ENCODE data around the gene STAC2. TPM values are rescaled to one million over a fixed set of nuclear protein-coding genes. Genes with fewer than 3 reads are reported as not detected.

The STAC2 gene
- total and polyA plus RNA-seq, 2 donors (not counting 1 experiment from before 2014, with no cell fraction given), result not detected

DNA sequence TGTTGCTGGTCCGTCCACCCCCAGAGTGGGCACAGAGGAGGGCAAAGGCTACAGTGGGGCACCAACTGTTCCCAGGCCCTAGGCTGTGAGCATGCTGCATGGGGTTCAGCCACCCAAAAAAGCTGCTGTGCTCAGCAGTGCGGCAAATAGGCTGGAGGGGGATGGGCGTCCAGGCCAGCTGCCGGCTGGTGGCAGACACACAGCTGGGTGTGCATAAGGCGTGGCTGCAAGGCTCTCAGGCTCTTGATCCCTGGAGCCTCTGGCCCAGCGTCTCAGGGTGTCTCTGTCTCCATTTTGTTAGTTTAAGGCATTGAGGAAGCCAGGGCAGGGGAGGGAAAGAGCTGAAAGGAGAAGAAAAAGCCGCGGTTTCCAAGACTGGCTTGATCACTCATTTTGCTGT lies 16.9 kb downstream of the STAC2 start:
- intact Hi-C loops (cut with micrococcal nuclease), result loop anchor here (1.0 to 10.0 kb wide), 2 partner anchors 9 to 196 kb away; partner anchors contain the start of genes FBXL20 and RPL19
- Histone ChIP-seq H3K4me2 (replicated peaks; ENCODE audit: low read depth, low read length, poor library complexity, severe bottlenecking) (peak overlapping the region; percentile 96), H3K79me2 (ENCODE audit: control insufficient read depth, insufficient read depth, low read length) (no peaks in the 10 kb centered on the region), H3K4me3 (ENCODE audit: control extremely low read depth in 1 of 5, extremely low read depth in 1 of 5, insufficient read depth in 1 of 5, low read depth in 2 of 5, low read length in 4 of 5) (peak overlapping the region in 1 of 5 experiments; percentile 50), H4K20me1 (ENCODE audit: control insufficient read depth, insufficient read depth, low read length, poor library complexity, severe bottlenecking) (peaks cover 6% of the 10 kb centered on the region), H3K9me3 (ENCODE audit: control extremely low read depth in 1 of 3, control insufficient read depth in 2 of 3, insufficient read depth in 1 of 3, low read length in 2 of 3) (peaks cover 0 to 3% (median 0%) of the 10 kb centered on the region in 3 donors), H3K36me3 (replicated peaks in 1 of 2; ENCODE audit: control extremely low read depth in 1 of 2, control insufficient read depth in 1 of 2, extremely low read depth in 1 of 2, insufficient read depth in 2 of 2, low read length in 1 of 2) (peaks cover 2 to 13% of the 10 kb centered on the region in 2 experiments), H3K4me1 (ENCODE audit: control insufficient read depth in 2 of 2, insufficient read depth in 2 of 2, low read length in 2 of 2) (peaks cover 32 to 39% of the 10 kb centered on the region in 2 donors), H3K27ac (ENCODE audit: low read length in 2 of 2) (no peak overlapping the region), H3K27me3 (replicated peaks in 1 of 4; ENCODE audit: control extremely low read depth in 1 of 4, control insufficient read depth in 3 of 4, insufficient read depth in 4 of 4, low read length in 3 of 4) (peaks cover 0 to 12% (median 3%) of the 10 kb centered on the region in 4 experiments), H2AFZ (ENCODE audit: insufficient read depth, low read depth, low read length, poor library complexity, severe bottlenecking) (peak overlapping the region; percentile 76), H3K9ac (ENCODE audit: low read length) (peak overlapping the region; percentile 59)
- H3K27ac Mint-ChIP-seq, result peak overlapping the region; percentile 68
- ChIA-PET POLR2A (interaction anchor here (0.6 to 1.8 kb wide), 8 partner anchors 9 to 344 kb away, joined by 3 to 11 read pairs (median 4); partner anchors contain the start of genes CDK12 and RPL19), CTCF (interaction anchor here (0.5 to 18.9 kb wide), 10 partner anchors 9 to 527 kb away, joined by 3 to 707 read pairs (median 4); partner anchors contain the start of genes CDK12, MED1 and RPL19)
- ATAC-seq (ENCODE audit: low read depth) (peak; percentile 82), DNase-seq (peak; percentile 87)
- no peaks in the 10 kb centered on the region for H3K27me3 Mint-ChIP-seq
- TF ChIP-seq, protein P1, sequence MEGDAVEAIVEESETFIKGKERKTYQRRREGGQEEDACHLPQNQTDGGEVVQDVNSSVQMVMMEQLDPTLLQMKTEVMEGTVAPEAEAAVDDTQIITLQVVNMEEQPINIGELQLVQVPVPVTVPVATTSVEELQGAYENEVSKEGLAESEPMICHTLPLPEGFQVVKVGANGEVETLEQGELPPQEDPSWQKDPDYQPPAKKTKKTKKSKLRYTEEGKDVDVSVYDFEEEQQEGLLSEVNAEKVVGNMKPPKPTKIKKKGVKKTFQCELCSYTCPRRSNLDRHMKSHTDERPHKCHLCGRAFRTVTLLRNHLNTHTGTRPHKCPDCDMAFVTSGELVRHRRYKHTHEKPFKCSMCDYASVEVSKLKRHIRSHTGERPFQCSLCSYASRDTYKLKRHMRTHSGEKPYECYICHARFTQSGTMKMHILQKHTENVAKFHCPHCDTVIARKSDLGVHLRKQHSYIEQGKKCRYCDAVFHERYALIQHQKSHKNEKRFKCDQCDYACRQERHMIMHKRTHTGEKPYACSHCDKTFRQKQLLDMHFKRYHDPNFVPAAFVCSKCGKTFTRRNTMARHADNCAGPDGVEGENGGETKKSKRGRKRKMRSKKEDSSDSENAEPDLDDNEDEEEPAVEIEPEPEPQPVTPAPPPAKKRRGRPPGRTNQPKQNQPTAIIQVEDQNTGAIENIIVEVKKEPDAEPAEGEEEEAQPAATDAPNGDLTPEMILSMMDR (IDR thresholded peaks at IDR 0.05), result no peak
- TF ChIP-seq EZH2 (IDR thresholded peaks at IDR 0.05; ENCODE audit: borderline replicate concordance, insufficient read depth, low read depth, low read length, poor library complexity, severe bottlenecking), result no peak
- peak overlapping the region; percentile 77 for H3K4me3 Mint-ChIP-seq
- 11% methylated on average over 6 of the region's 8 CpGs for WGBS (ENCODE audit: insufficient coverage)
- H3K4me1 Mint-ChIP-seq, result peaks cover 34% of the 10 kb centered on the region
- H3K9me3 Mint-ChIP-seq (ENCODE audit: insufficient read depth), result no peaks in the 10 kb centered on the region

DNA sequence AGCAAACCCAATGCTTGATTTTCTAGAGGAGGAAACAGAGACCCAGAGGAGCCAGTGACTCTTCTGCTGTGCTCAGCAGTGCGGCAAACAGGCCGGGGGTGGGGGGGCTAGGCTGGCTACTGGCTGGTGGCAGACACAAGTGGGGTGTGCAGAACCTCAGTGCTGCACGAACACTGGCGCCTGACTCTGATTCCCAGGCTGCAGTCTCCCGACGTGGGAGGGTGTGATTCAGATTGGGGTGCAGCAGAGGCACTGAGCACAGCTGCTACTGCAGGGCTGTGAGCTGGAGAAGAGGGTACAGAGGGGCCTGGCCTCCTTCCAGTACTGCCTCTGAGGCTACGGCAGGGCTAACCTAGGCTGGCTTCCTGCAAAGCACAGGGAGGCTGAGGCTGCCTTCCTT lies 17.6 kb downstream of the STAC2 start:
- no peak overlapping the region for H3K9ac ChIP-seq (ENCODE audit: low read length)
- Mint-ChIP-seq H3K4me1 (peaks cover 36% of the 10 kb centered on the region), H3K4me3 (peak overlapping the region; percentile 77), H3K9me3 (ENCODE audit: insufficient read depth) (no peaks in the 10 kb centered on the region), H3K27ac (peak overlapping the region; percentile 68), H3K27me3 (no peaks in the 10 kb centered on the region)
- WGBS (ENCODE audit: insufficient coverage), result 10% methylated on average over 7 of the region's 7 CpGs
- H3K9me3 ChIP-seq (ENCODE audit: control extremely low read depth in 1 of 3, control insufficient read depth in 2 of 3, insufficient read depth in 1 of 3, low read length in 2 of 3), result peaks cover 0 to 3% (median 0%) of the 10 kb centered on the region in 3 donors
- H3K79me2 ChIP-seq (ENCODE audit: control insufficient read depth, insufficient read depth, low read length), result no peaks in the 10 kb centered on the region
- peak overlapping the region; percentile 46 for H2AFZ ChIP-seq (ENCODE audit: insufficient read depth, low read depth, low read length, poor library complexity, severe bottlenecking)
- H3K36me3 ChIP-seq (replicated peaks in 1 of 2; ENCODE audit: control extremely low read depth in 1 of 2, control insufficient read depth in 1 of 2, extremely low read depth in 1 of 2, insufficient read depth in 2 of 2, low read length in 1 of 2), result peaks cover 2 to 20% of the 10 kb centered on the region in 2 experiments
- no peak for TF ChIP-seq EZH2 (IDR thresholded peaks at IDR 0.05; ENCODE audit: borderline replicate concordance, insufficient read depth, low read depth, low read length, poor library complexity, severe bottlenecking)
- TF ChIP-seq, protein P1 (IDR thresholded peaks at IDR 0.05), result no peak
- peak overlapping the region; percentile 96 for H3K4me2 ChIP-seq (replicated peaks; ENCODE audit: low read depth, low read length, poor library complexity, severe bottlenecking)
- ATAC-seq (ENCODE audit: low read depth) (peak; percentile 12), DNase-seq (peak; percentile 43)
- no peak overlapping the region for H3K27ac ChIP-seq (ENCODE audit: low read length in 2 of 2)
- peaks cover 0 to 12% (median 3%) of the 10 kb centered on the region in 4 experiments for H3K27me3 ChIP-seq (replicated peaks in 1 of 4; ENCODE audit: control extremely low read depth in 1 of 4, control insufficient read depth in 3 of 4, insufficient read depth in 4 of 4, low read length in 3 of 4)
- intact Hi-C loops (cut with micrococcal nuclease), result loop anchor here (10.0 kb wide), 1 partner anchor 197 kb away; the partner anchor contains the start of gene FBXL20
- ChIA-PET POLR2A (interaction anchor here (1.4 to 2.0 kb wide), 4 partner anchors 8 to 36 kb away, joined by 5 to 12 read pairs (median 8); partner anchors contain the start of gene RPL19), CTCF (interaction anchor here (0.7 to 18.9 kb wide), 10 partner anchors 8 to 413 kb away, joined by 4 to 707 read pairs (median 4); partner anchors contain the start of genes CDK12, PLXDC1 and RPL19)
- no peak overlapping the region for H3K4me3 ChIP-seq (ENCODE audit: control extremely low read depth in 1 of 5, extremely low read depth in 1 of 5, insufficient read depth in 1 of 5, low read depth in 2 of 5, low read length in 4 of 5)
- peaks cover 8% of the 10 kb centered on the region for H4K20me1 ChIP-seq (ENCODE audit: control insufficient read depth, insufficient read depth, low read length, poor library complexity, severe bottlenecking)
- H3K4me1 ChIP-seq (ENCODE audit: control insufficient read depth in 2 of 2, insufficient read depth in 2 of 2, low read length in 2 of 2), result peaks cover 32 to 39% of the 10 kb centered on the region in 2 donors
